T-helper 22 cell (primary cell): Measurements from ENCODE around the gene CDKN1A.
"Not testable (repeated sequence)": the region's sequence is repeated elsewhere in the genome, so short reads cannot be mapped to it uniquely, and the experiment has no call there.

ENCODE experiments used
- DNase-seq: peaks from one replicate; pipeline ENCODE4 v3.0.0-alpha.2; 2020; ENCODE audit warnings: low read depth

CDKN1A gene

GRCh38 chr6:36721369-36722140 lies 43.0 kb downstream of the CDKN1A start:
- no peak for DNase-seq

DNA sequence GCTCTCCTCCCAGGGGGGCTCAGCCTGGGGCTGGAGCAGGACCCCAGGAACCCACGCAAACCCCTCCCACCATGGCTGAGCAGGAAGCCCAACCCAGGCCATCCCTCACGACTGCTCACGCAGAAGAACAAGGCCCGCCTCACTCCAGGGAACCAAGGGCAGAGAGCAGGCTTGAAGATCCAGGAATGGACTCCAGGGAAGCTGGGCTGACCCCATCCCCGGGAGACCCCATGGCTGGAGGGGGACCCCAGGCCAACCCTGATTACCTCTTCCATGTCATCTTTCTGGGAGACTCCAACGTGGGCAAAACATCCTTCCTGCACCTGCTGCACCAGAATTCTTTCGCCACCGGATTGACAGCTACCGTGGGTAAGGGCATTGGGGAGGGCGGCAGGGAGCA lies 43.9 kb downstream of the CDKN1A start:
- no peak for DNase-seq

DNA sequence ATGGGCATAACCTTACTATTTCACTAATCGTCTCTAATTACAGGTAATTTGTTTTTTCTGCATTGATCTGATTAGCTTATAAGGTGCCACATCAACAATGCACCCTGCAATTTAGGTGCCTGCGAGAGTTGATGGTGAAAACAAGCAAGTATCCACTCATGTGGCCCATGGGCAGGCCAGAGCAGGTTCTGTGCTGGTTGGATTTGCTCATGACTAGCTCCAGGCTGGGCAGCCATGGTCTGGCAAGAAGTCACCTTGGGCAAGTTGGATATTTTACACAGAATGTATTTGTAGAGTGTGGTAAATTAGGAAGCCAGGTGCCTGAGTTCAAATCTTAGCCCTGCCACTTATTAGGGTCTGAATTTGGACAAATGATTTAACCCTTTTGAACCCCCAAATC lies 44.4 kb downstream of the CDKN1A start:
- no peak for DNase-seq

- not testable (repeated sequence) for DNase-seq
These were observed 45.5 kb downstream of the CDKN1A start for GRCh38 chr6:36723992-36724391.

- DNase-seq = no peak
These were observed 46.2 kb downstream of the CDKN1A start for GRCh38 chr6:36724514-36725390.

- no peak for DNase-seq
These were observed 47.1 kb downstream of the CDKN1A start for GRCh38 chr6:36725581-36725980.

DNA sequence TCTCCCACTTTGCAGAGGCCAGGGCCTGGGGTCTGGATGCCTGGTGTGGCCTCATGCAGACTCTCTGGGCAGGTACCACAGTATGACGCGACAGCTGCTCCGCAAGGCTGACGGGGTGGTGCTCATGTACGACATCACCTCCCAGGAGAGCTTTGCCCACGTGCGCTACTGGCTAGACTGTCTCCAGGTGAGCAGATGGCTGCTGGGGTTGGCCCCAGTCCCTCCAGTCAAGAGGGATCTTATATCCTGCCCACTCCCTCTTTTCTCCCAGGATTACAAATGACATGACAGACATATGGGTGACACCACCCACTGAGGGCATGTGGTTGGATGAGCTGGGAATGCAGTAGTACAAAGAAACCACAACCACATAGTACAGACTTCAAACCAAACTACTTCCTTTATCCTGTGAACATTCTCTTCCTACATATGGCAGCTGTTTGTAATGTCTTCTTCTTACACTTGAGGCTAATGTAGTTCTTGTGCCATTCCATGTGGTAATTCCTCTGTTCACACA lies 49.0 kb downstream of the CDKN1A start:
- no peak for DNase-seq

GRCh38 chr6:36728289-36729160 lies 50.0 kb downstream of the CDKN1A start:
- DNase-seq = no peak

DNA sequence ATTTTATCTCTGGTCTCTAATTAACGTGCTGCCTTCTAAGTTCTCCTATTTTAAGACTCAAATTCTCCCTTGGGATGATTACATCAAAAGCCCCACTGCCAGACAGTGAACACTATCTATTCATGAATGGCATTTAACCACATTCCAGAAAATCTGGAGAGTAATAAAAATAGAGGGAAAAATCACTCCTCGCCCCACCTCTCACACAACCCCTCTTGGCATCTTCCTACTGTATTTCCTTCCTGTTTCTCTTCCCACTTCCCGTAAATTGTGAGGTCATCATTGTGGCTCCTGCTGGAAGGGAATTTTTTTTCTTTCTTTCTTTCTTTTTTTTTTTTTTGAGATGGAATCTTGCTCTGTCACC lies 50.6 kb downstream of the CDKN1A start:
- DNase-seq = no peak

GRCh38 chr6:36730424-36731380 lies 52.2 kb downstream of the CDKN1A start:
- no peak for DNase-seq

DNA sequence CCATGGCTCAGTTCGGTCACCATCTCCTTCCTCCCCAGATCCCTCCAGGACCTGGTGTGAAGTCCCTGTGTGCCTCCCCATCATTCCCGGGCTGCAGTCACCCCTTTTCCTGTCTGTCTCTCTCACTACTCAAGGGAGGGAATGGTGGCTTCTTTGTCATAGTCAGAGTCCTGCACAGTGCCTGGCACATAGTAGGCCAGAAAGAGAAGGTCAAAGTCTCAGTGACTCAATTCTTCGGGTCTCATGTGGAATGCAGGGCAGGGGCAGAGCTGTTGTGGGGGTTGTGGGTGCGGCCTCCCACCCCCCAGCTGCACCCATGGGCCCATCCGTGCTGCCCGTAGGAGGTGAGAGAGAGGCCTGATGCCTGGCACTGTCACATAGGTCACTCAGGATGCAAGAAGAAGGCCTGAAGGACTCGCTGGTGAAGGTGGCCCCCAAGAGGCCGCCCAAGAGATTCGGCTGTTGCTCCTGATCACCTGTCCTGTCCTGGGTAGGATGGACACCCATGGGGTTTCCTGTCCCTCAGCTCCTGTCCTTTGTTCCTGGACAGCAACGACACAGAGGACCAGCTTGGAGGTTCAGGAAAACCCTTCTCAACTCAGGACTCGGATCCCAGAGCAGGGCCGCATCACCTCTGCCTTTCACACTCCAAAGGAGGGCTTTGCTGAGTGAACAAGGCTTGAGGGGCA lies 53.3 kb downstream of the CDKN1A start:
- no peak for DNase-seq

DNA sequence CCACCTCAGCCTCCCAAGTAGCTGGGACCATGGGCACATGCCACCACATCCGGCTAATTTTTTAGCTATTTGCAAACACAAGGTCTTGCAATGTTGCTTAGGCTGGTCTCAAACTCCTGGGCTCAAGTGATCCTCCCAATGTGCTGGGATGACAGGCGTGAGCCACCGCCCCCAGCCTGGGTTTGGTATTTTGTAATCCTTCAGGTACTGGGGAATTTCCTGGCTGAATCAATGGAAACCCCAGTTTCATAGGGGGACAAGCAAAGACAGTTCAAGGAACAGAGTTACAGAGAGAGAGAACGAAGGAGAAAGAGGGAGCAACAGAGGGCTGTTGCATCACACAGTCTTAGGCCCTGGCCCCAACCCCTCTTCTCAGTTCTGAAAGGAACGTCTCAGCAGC lies 54.8 kb downstream of the CDKN1A start:
- DNase-seq = no peak

GRCh38 chr6:36734486-36735060 lies 56.1 kb downstream of the CDKN1A start:
- DNase-seq = no peak

GRCh38 chr6:36735110-36736071 lies 56.9 kb downstream of the CDKN1A start:
- no peak for DNase-seq
